ENCODE data around the gene PDGFA. TPM values are rescaled to one million over a fixed set of nuclear protein-coding genes. Genes with fewer than 3 reads are reported as not detected.
A peak's percentile ranks its signal among the peaks of the same experiment; 100 is the strongest.

Gene PDGFA
- total RNA-seq, 1 donor from 2014 or later: 9.8 TPM

DNA sequence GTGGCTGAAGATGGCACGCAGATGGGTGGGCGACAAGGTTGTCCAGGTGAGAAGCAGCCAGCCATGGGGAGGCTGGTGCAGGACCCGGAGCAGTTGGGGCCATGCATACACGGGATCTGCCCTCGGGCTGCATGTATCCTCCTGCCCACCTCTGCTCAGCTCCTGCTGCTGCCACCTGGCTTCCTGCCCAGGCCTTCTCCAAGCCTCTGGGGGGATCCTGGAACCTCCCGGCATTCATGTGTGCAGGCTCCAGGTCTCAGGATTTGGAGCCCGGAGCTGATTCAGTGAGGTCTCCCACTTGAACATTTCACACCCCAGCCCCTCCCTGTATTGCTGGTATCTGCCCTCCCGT is 27.0 kb downstream of the PDGFA start:
- no peak overlapping the region for H3K27ac ChIP-seq
- no peaks in the 10 kb centered on the region for H4K20me1 ChIP-seq (ENCODE audit: low read depth)
- no peak overlapping the region for H3K27ac Mint-ChIP-seq
- H3K4me1 Mint-ChIP-seq: peaks cover 5% of the 10 kb centered on the region
- no peak overlapping the region for H3K9ac ChIP-seq
- H3K4me3 Mint-ChIP-seq: no peak overlapping the region
- no peaks in the 10 kb centered on the region for H3K9me3 ChIP-seq (ENCODE audit: low read depth)
- H3K4me1 ChIP-seq: peaks cover 5% of the 10 kb centered on the region
- H3K27me3 ChIP-seq: no peaks in the 10 kb centered on the region
- peaks cover 2% of the 10 kb centered on the region for H3K9me3 Mint-ChIP-seq
- H3K36me3 Mint-ChIP-seq: no peaks in the 10 kb centered on the region
- H3F3A ChIP-seq (ENCODE audit: low read depth): no peaks in the 10 kb centered on the region
- TF ChIP-seq, protein P1, sequence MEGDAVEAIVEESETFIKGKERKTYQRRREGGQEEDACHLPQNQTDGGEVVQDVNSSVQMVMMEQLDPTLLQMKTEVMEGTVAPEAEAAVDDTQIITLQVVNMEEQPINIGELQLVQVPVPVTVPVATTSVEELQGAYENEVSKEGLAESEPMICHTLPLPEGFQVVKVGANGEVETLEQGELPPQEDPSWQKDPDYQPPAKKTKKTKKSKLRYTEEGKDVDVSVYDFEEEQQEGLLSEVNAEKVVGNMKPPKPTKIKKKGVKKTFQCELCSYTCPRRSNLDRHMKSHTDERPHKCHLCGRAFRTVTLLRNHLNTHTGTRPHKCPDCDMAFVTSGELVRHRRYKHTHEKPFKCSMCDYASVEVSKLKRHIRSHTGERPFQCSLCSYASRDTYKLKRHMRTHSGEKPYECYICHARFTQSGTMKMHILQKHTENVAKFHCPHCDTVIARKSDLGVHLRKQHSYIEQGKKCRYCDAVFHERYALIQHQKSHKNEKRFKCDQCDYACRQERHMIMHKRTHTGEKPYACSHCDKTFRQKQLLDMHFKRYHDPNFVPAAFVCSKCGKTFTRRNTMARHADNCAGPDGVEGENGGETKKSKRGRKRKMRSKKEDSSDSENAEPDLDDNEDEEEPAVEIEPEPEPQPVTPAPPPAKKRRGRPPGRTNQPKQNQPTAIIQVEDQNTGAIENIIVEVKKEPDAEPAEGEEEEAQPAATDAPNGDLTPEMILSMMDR (IDR thresholded peaks at IDR 0.05): no peak
- TF ChIP-seq EZH2phosphoT487 (IDR thresholded peaks at IDR 0.05) (no peak), EZH2 (IDR thresholded peaks at IDR 0.05) (no peak)
- no peak overlapping the region for H3K4me2 ChIP-seq
- no peaks in the 10 kb centered on the region for H3K36me3 ChIP-seq
- H3K4me3 ChIP-seq: no peak overlapping the region
- no peak for DNase-seq (ENCODE audit: low spot score)
- no peaks in the 10 kb centered on the region for H3K27me3 Mint-ChIP-seq (ENCODE audit: insufficient read depth, low read depth)
- H3K79me2 ChIP-seq (ENCODE audit: low read depth): no peaks in the 10 kb centered on the region
- no peak overlapping the region for H2AFZ ChIP-seq (replicated peaks)

DNA sequence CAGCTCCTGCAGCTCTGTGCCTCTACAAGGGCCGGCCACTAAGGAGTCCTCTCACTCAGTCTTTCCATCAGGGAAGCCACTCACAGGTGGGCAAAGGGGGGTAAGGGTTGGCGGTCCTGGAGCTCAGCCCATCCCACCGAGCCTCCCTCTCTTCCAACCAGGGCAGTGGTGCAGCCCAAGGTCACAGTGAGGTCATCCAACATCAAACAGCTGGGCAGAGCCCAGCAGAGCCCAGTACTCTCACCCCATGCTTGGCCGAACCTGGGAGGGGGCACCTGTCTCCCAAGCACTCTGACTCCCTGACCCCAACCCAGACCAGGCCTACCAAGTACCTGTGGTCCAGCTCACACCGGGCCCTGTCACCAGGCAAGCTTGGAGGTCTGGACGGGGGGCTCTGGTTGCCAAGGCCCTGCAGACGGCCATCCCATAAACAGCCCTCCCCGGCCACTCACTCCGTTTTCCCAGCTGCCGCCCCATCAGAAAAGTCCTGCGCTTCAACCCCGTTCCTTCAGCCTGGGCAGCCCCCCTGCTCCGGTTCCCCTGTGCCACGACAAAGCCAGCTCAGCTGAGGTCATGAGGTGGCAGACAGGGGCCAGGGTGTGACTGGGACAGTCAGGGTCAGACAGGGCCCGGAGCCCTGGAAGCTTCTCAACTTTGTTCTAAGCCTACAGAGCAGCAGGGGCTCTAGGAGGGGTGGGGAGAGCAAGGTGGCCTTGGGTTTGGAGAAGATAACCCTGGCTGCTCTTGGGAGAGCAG is 27.5 kb downstream of the PDGFA start:
- H3K27me3 ChIP-seq: no peaks in the 10 kb centered on the region
- TF ChIP-seq EZH2phosphoT487 (IDR thresholded peaks at IDR 0.05) (no peak), EZH2 (IDR thresholded peaks at IDR 0.05) (no peak)
- TF ChIP-seq, protein P1 (IDR thresholded peaks at IDR 0.05): no peak
- no peaks in the 10 kb centered on the region for H3F3A ChIP-seq (ENCODE audit: low read depth)
- peaks cover 5% of the 10 kb centered on the region for H3K4me1 ChIP-seq
- H3K4me3 Mint-ChIP-seq: peak overlapping the region; percentile 41
- no peaks in the 10 kb centered on the region for H3K36me3 ChIP-seq
- no peaks in the 10 kb centered on the region for H3K9me3 ChIP-seq (ENCODE audit: low read depth)
- no peaks in the 10 kb centered on the region for H3K27me3 Mint-ChIP-seq (ENCODE audit: insufficient read depth, low read depth)
- no peak overlapping the region for H3K4me2 ChIP-seq
- no peak overlapping the region for H3K4me3 ChIP-seq
- no peaks in the 10 kb centered on the region for H4K20me1 ChIP-seq (ENCODE audit: low read depth)
- no peak overlapping the region for H3K27ac ChIP-seq
- no peak overlapping the region for H3K27ac Mint-ChIP-seq
- H3K4me1 Mint-ChIP-seq: peaks cover 2% of the 10 kb centered on the region
- H3K9me3 Mint-ChIP-seq: peaks cover 2% of the 10 kb centered on the region
- H3K36me3 Mint-ChIP-seq: no peaks in the 10 kb centered on the region
- H3K79me2 ChIP-seq (ENCODE audit: low read depth): no peaks in the 10 kb centered on the region
- no peak overlapping the region for H3K9ac ChIP-seq
- no peak for DNase-seq (ENCODE audit: low spot score)
- H2AFZ ChIP-seq (replicated peaks): no peak overlapping the region

DNA sequence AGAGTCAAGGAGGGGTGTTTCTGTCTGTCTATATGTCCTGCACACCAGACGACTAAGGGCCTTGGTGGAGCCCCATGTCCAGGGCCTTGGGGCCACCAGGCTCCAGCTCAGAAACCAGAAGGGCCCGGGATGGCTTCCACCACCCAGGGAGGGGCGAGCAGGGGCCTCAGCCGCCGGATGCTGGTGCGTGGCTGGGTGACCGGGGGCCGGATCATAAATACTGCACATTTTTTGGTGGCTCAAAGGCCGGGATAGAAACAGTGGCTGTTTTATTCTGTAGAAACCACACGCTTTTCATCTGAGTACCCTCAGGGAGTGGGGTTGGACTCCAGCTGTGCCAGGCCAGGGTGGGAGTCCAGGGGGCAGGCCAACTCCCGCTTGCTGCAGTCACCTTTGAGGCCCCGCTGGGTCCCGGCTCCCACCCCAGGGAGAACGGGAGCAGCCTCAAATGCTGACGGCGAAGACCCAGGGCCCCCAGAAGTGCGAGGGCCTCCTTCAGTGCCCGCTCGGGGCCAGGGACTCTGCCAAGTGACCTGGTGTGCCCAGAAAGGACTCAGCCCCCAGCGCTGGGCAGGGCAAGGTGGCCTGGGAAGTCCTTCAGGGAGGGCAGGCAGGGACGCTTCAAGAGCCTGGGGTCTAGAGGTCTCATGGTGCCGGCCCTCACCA is 28.2 kb downstream of the PDGFA start:
- H3F3A ChIP-seq (ENCODE audit: low read depth): no peaks in the 10 kb centered on the region
- no peaks in the 10 kb centered on the region for H3K27me3 ChIP-seq
- no peak overlapping the region for H3K9ac ChIP-seq
- no peaks in the 10 kb centered on the region for H3K36me3 Mint-ChIP-seq
- H3K27ac ChIP-seq: no peak overlapping the region
- H3K9me3 Mint-ChIP-seq: peaks cover 2% of the 10 kb centered on the region
- no peak overlapping the region for H3K4me3 ChIP-seq
- H2AFZ ChIP-seq (replicated peaks): no peak overlapping the region
- H3K27me3 Mint-ChIP-seq (ENCODE audit: insufficient read depth, low read depth): no peaks in the 10 kb centered on the region
- H3K79me2 ChIP-seq (ENCODE audit: low read depth): no peaks in the 10 kb centered on the region
- no peaks in the 10 kb centered on the region for H3K9me3 ChIP-seq (ENCODE audit: low read depth)
- H3K4me2 ChIP-seq: no peak overlapping the region
- no peaks in the 10 kb centered on the region for H4K20me1 ChIP-seq (ENCODE audit: low read depth)
- TF ChIP-seq, protein P1 (IDR thresholded peaks at IDR 0.05): no peak
- TF ChIP-seq EZH2 (IDR thresholded peaks at IDR 0.05): no peak
- no peak for TF ChIP-seq EZH2phosphoT487 (IDR thresholded peaks at IDR 0.05)
- H3K4me1 ChIP-seq: peaks cover 5% of the 10 kb centered on the region
- no peak overlapping the region for H3K4me3 Mint-ChIP-seq
- peaks cover 2% of the 10 kb centered on the region for H3K4me1 Mint-ChIP-seq
- H3K27ac Mint-ChIP-seq: no peak overlapping the region
- H3K36me3 ChIP-seq: no peaks in the 10 kb centered on the region
- no peak for DNase-seq (ENCODE audit: low spot score)
